PC-3 (cell line): Measurements from ENCODE around the gene RRP9. TPM values are rescaled to one million over a fixed set of nuclear protein-coding genes. Genes with fewer than 3 reads are reported as not detected.

Experiments
- ATAC-seq: fragments of 200-7000 bp; cut with Tn5 transposase; 2 replicates; pipeline ENCODE4 v1.9.1; 2020; ENCODE audit warnings: mild to moderate bottlenecking, moderate library complexity
- BruUV-seq: library from RNA; stranded (reverse); fragments of 400-500 nt; replicated peaks from 2 replicates; lab custom pipeline; 2021; lab: Mats Ljungman, UMichigan
- CTCF ChIA-PET: fragments of 300-600 bp; sonication (Branson Sonifier 250); formaldehyde crosslinking; loops from one replicate; lab custom pipeline; 2022; ENCODE audit warnings: antibody characterized with exemption; lab: Charles Lee
- POLR2A ChIA-PET: fragments of 300-600 bp; sonication (Branson Sonifier 250); formaldehyde crosslinking; loops from one replicate; lab custom pipeline; 2022; ENCODE audit warnings: antibody characterized with exemption; ENCODE audit not compliant: unreplicated experiment; lab: Charles Lee
- DNase-seq: peaks from one replicate; pipeline ENCODE4 v3.0.0-alpha.2; 2015
- H2AFZ ChIP-seq: fragments of 300-600 bp; sonication (generic); 2 replicates; pipeline ENCODE4 v1.6.0; 2016; ENCODE audit warnings: antibody characterized with exemption, low read length
- H3F3A ChIP-seq: fragments of 300-600 bp; sonication (generic); one replicate; pipeline ENCODE4 v1.6.0; 2017; ENCODE audit warnings: antibody characterized with exemption, low read length, control low read depth, mild to moderate bottlenecking; ENCODE audit not compliant: unreplicated experiment
- H3K27ac ChIP-seq: fragments of 300-600 bp; sonication (generic); 2 replicates; pipeline ENCODE4 v1.5.1; 2016; ENCODE audit warnings: mild to moderate bottlenecking, low read length
- H3K27me3 ChIP-seq: fragments of 300-600 bp; sonication (generic); 2 replicates; pipeline ENCODE4 v1.6.1; 2016; ENCODE audit warnings: low read length, mixed read lengths
- H3K36me3 ChIP-seq: fragments of 300-600 bp; sonication (generic); 2 replicates; pipeline ENCODE4 v1.6.1; 2016; ENCODE audit warnings: low read depth, mixed run types, low read length, mixed read lengths
- H3K4me1 ChIP-seq: fragments of 300-600 bp; sonication (generic); 2 replicates; pipeline ENCODE4 v1.5.1; 2016; ENCODE audit warnings: low read length; ENCODE audit not compliant: insufficient read depth
- H3K4me2 ChIP-seq: fragments of 300-600 bp; sonication (generic); 2 replicates; pipeline ENCODE4 v1.6.0; 2016; ENCODE audit warnings: low read length
- H3K4me3 ChIP-seq: fragments of 300-600 bp; sonication (generic); 2 replicates; pipeline ENCODE4 v1.5.1; 2016; ENCODE audit warnings: mild to moderate bottlenecking, low read length, mixed read lengths
- H3K79me2 ChIP-seq: fragments of 300-600 bp; sonication (generic); 2 replicates; pipeline ENCODE4 v1.6.1; 2017; ENCODE audit warnings: low read length, mixed read lengths
- H3K9ac ChIP-seq: fragments of 300-600 bp; sonication (generic); 2 replicates; pipeline ENCODE4 v1.6.0; 2016; ENCODE audit warnings: mild to moderate bottlenecking, low read length
- H3K9me2 ChIP-seq: fragments of 300-600 bp; sonication (generic); replicated peaks from 2 replicates; pipeline ENCODE4 v1.6.1; 2016; ENCODE audit warnings: mixed run types, low read length, mixed read lengths
- H3K9me3 ChIP-seq: fragments of 300-600 bp; sonication (generic); 2 replicates; pipeline ENCODE4 v1.6.1; 2016; ENCODE audit warnings: low read length, mixed read lengths
- H4K20me1 ChIP-seq: fragments of 300-600 bp; sonication (generic); 2 replicates; pipeline ENCODE4 v1.6.1; 2016; ENCODE audit warnings: low read length, mixed read lengths
- EZH2 ChIP-seq: fragments of 300-600 bp; sonication (generic); IDR thresholded peaks from one replicate; pipeline ENCODE4 v1.6.1; 2017; ENCODE audit warnings: antibody characterized with exemption, mild to moderate bottlenecking, low read length; ENCODE audit not compliant: unreplicated experiment
- EZH2phosphoT487 ChIP-seq: fragments of 300-600 bp; sonication (generic); IDR thresholded peaks from 2 replicates; pipeline ENCODE4 v1.6.1; 2018; ENCODE audit warnings: mild to moderate bottlenecking, antibody characterized with exemption, low read length, borderline replicate concordance
- intact Hi-C: fragments of 100-400 bp; cut with micrococcal nuclease; formaldehyde crosslinking; loops from 2 replicates; pipeline ENCODE4 v1.9.0; 2023
- total RNA-seq: library from RNA; depleted of rRNA; stranded (reverse); fragments of >200 nt; gene quantifications from 2 replicates; pipeline ENCODE4 v1.2.3, GENCODE V29; 2014
- TF ChIP-seq, protein P1 (sequence below): fragments of 300-600 bp; sonication (generic); conservative IDR thresholded peaks from 2 replicates; pipeline ENCODE4 v1.5.1; 2017; ENCODE audit warnings: antibody characterized with exemption, low read depth, mild to moderate bottlenecking, low read length

The RRP9 gene
- total RNA-seq, 1 experiment from 2014 or later: 95.0 TPM

DNA sequence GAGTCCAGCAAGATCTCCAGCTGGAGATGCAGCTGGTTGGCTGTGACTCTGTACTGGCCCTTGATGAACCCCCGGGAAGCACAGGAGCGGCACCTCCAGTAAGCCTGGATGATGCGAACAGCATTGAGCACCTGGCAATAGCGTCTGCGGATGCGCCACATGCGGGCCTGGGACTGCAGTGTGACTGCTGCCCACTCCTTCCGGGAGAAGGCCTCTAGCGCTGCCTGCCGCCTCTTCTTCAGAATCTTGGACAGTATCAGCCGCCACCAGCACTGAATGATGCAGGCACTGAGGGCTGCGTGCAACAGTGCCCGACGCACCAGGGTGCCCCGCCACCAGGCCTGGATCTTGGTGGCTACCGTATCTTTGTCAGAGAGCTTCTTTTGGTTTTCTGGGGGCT is 46.8 kb downstream of the RRP9 start:
- H3K9ac ChIP-seq: no peak overlapping the region
- H3K27ac ChIP-seq: no peak overlapping the region
- no peaks in the 10 kb centered on the region for H3K9me2 ChIP-seq
- H3K79me2 ChIP-seq: no peaks in the 10 kb centered on the region
- no peaks in the 10 kb centered on the region for H3K9me3 ChIP-seq
- no peaks in the 10 kb centered on the region for H4K20me1 ChIP-seq
- no peaks in the 10 kb centered on the region for H3F3A ChIP-seq
- ATAC-seq (no peak), DNase-seq (no peak)
- intact Hi-C loops: no loop called here
- ChIA-PET POLR2A (no interaction called here), CTCF (no interaction called here)
- no peaks in the 10 kb centered on the region for H3K27me3 ChIP-seq
- H3K4me1 ChIP-seq: peaks cover 13% of the 10 kb centered on the region
- no peak overlapping the region for H3K4me2 ChIP-seq
- BruUV-seq: no TSS peak
- H3K36me3 ChIP-seq: no peaks in the 10 kb centered on the region
- TF ChIP-seq EZH2phosphoT487: no peak
- no peak for TF ChIP-seq EZH2
- TF ChIP-seq, protein P1, sequence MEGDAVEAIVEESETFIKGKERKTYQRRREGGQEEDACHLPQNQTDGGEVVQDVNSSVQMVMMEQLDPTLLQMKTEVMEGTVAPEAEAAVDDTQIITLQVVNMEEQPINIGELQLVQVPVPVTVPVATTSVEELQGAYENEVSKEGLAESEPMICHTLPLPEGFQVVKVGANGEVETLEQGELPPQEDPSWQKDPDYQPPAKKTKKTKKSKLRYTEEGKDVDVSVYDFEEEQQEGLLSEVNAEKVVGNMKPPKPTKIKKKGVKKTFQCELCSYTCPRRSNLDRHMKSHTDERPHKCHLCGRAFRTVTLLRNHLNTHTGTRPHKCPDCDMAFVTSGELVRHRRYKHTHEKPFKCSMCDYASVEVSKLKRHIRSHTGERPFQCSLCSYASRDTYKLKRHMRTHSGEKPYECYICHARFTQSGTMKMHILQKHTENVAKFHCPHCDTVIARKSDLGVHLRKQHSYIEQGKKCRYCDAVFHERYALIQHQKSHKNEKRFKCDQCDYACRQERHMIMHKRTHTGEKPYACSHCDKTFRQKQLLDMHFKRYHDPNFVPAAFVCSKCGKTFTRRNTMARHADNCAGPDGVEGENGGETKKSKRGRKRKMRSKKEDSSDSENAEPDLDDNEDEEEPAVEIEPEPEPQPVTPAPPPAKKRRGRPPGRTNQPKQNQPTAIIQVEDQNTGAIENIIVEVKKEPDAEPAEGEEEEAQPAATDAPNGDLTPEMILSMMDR: no peak
- H3K4me3 ChIP-seq: no peak overlapping the region
- no peak overlapping the region for H2AFZ ChIP-seq

DNA sequence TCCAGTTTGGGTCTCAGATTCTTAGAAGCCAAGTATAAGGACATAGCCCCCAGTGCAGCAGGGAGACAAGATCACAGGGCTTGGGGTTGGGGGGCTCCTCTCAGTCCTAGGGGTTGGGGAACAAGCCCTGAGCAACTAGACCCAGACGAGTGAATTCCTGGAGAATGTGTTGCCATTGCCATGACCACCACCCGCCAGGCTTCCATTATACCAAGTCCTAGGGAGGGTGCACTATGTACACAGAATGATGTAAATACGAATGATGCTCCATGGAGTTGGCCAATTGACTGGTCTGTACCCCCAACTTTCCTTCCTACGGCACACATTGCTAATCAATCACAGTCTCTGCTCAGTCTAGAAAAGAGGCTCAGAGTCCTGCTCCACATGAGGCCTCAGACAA is 47.3 kb downstream of the RRP9 start:
- no peak overlapping the region for H3K4me2 ChIP-seq
- no peaks in the 10 kb centered on the region for H3K9me2 ChIP-seq
- no TSS peak for BruUV-seq
- peaks cover 13% of the 10 kb centered on the region for H3K4me1 ChIP-seq
- ChIA-PET POLR2A (no interaction called here), CTCF (no interaction called here)
- DNase-seq (no peak), ATAC-seq (no peak)
- no peak overlapping the region for H2AFZ ChIP-seq
- H3K27me3 ChIP-seq: no peaks in the 10 kb centered on the region
- no peaks in the 10 kb centered on the region for H3F3A ChIP-seq
- no peak overlapping the region for H3K27ac ChIP-seq
- no peaks in the 10 kb centered on the region for H4K20me1 ChIP-seq
- no peaks in the 10 kb centered on the region for H3K9me3 ChIP-seq
- H3K4me3 ChIP-seq: no peak overlapping the region
- no peak overlapping the region for H3K9ac ChIP-seq
- TF ChIP-seq EZH2phosphoT487 (no peak), EZH2 (no peak)
- TF ChIP-seq, protein P1: no peak
- no peaks in the 10 kb centered on the region for H3K36me3 ChIP-seq
- no peaks in the 10 kb centered on the region for H3K79me2 ChIP-seq
- intact Hi-C loops: no loop called here

DNA sequence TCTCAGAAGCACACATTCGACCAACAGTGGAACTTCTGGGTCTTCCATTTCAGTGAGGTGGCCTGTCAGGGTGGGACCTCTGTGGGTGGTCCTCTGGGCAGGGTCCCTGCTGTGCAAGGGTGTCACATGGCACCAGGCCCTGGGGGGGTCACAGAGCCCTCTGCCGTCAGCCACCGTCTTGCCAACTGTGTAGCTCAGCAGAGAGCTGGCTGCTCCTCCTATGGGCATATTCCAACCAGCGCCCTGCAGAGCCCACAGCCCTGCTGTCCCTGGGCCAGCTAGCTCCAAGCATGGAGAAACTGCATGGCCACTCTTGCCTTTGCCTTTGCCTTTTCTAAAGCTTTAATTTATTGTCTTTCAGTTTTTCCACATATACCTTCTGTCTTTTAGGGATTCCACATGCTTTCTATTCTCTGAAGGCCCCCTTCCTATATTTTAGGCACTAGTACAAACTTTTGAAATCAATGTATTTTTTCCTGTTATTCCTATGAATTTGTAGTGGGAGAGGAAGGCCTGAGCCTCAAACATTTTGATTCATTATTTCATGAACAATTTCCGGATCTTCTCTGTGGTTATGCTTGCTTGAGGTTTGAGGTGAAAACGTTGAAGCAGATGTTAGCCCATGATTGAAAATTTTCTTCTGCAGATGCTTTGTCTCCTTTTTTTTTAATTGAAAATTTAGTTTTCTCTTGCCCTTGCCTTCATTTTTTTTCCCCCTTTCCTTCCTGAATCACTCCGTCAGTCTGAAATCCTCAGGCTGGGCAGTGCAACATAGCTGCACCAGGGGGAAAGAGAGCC is 50.3 kb downstream of the RRP9 start:
- ChIA-PET POLR2A (no interaction called here), CTCF (no interaction called here)
- ATAC-seq (no peak), DNase-seq (no peak)
- no peak overlapping the region for H3K27ac ChIP-seq
- no peaks in the 10 kb centered on the region for H3K79me2 ChIP-seq
- no TSS peak for BruUV-seq
- H3K9ac ChIP-seq: no peak overlapping the region
- no peaks in the 10 kb centered on the region for H3K9me3 ChIP-seq
- H3K4me2 ChIP-seq: no peak overlapping the region
- no peaks in the 10 kb centered on the region for H3K9me2 ChIP-seq
- H2AFZ ChIP-seq: no peak overlapping the region
- TF ChIP-seq EZH2 (no peak), EZH2phosphoT487 (no peak)
- TF ChIP-seq, protein P1: no peak
- intact Hi-C loops: no loop called here
- H3K36me3 ChIP-seq: no peaks in the 10 kb centered on the region
- peaks cover 19% of the 10 kb centered on the region for H3K4me1 ChIP-seq
- H4K20me1 ChIP-seq: no peaks in the 10 kb centered on the region
- no peak overlapping the region for H3K4me3 ChIP-seq
- no peaks in the 10 kb centered on the region for H3K27me3 ChIP-seq
- no peaks in the 10 kb centered on the region for H3F3A ChIP-seq
